Mucosa of descending colon (tissue), 3 donors: ENCODE results near the gene NABP2. TPM values are rescaled to one million over a fixed set of nuclear protein-coding genes. Genes with fewer than 3 reads are reported as not detected.

Source experiments
- ATAC-seq: fragments of 200-7000 bp; cut with Tn5 transposase; one replicate; pipeline ENCODE4 v1.9.1; 2020; ENCODE audit warnings: mild to moderate bottlenecking, moderate library complexity
- DNase-seq, 3 donors: peaks; one replicate each; pipeline ENCODE4 v3.0.0-alpha.2; 2020
- H3K36me3 ChIP-seq: fragments of 200-600 bp; one replicate; pipeline ENCODE4 v1.8.0; 2021; ENCODE audit warnings: low read depth, mild to moderate bottlenecking
- H3K4me1 ChIP-seq: fragments of 200-600 bp; one replicate; pipeline ENCODE4 v1.8.0; 2021; ENCODE audit warnings: low read depth, mild to moderate bottlenecking
- H3K4me3 ChIP-seq: fragments of 200-600 bp; one replicate; pipeline ENCODE4 v1.8.0; 2021; ENCODE audit warnings: mild to moderate bottlenecking
- H3K9me3 ChIP-seq: fragments of 200-600 bp; one replicate; pipeline ENCODE4 v1.8.0; 2021; ENCODE audit warnings: mild to moderate bottlenecking
- CTCF ChIP-seq: fragments of 200-600 bp; IDR thresholded peaks from one replicate; pipeline ENCODE4 v1.8.0; 2022; ENCODE audit warnings: antibody characterized with exemption, mild to moderate bottlenecking
- intact Hi-C, 2 donors: fragments of 100-400 bp; cut with DNase I in 1 of 2; cut with micrococcal nuclease in 1 of 2; formaldehyde crosslinking; loops; one replicate each; pipeline versions ENCODE4 v1.11.0 to v1.11.1; 2022; cut with DNase I, micrococcal nuclease
- total RNA-seq, 3 donors: library from RNA; stranded (reverse); fragmentation: NEBNext Ultra II Directional in 2 of 3; extraction: Animal tissue kit (Norgen Biotek cat#: 25700) in 2 of 3; gene quantifications; one replicate each; pipeline versions ENCODE4 v1.2.1 to v1.2.4, GENCODE V29; 2021 to 2023
- donor health status: DM: no; HTN: no; CAD: no; lungs with moderate emphysema.
- donor health status: DM: no; HTN: no; CAD: no.
- donor health status: DM: no; HTN: yes; CAD: no.

The NABP2 gene
- total RNA-seq, 3 donors from 2014 or later = 22.2 to 37.3 (median 30.2) TPM

- ATAC-seq = peak; percentile 9
- intact Hi-C loops = no loop called here
- Histone ChIP-seq H3K9me3 (no peaks in the 10 kb centered on the region), H3K4me3 (no peak overlapping the region), H3K4me1 (no peaks in the 10 kb centered on the region), H3K36me3 (peaks cover 24% of the 10 kb centered on the region)
- no peak for DNase-seq
- TF ChIP-seq CTCF = no peak
These were observed 23.8 kb downstream of the NABP2 start for GRCh38 chr12:56247923-56248322.

GRCh38 chr12:56248711-56249110, 24.6 kb downstream of the NABP2 start:
- H3K9me3 ChIP-seq = no peaks in the 10 kb centered on the region
- ATAC-seq (no peak), DNase-seq (no peak)
- H3K4me1 ChIP-seq = no peaks in the 10 kb centered on the region
- intact Hi-C loops = no loop called here
- peaks cover 28% of the 10 kb centered on the region for H3K36me3 ChIP-seq
- H3K4me3 ChIP-seq = no peak overlapping the region
- TF ChIP-seq CTCF = no peak

GRCh38 chr12:56252649-56253048, 28.5 kb downstream of the NABP2 start:
- Histone ChIP-seq H3K4me1 (peaks cover 12% of the 10 kb centered on the region), H3K9me3 (no peaks in the 10 kb centered on the region), H3K4me3 (no peak overlapping the region), H3K36me3 (peaks cover 18% of the 10 kb centered on the region)
- TF ChIP-seq CTCF = no peak
- intact Hi-C loops = no loop called here
- ATAC-seq (no peak), DNase-seq (no peak)

- ATAC-seq = no peak
- H3K4me1 ChIP-seq = peaks cover 12% of the 10 kb centered on the region
- no peak for DNase-seq
- H3K36me3 ChIP-seq = peaks cover 18% of the 10 kb centered on the region
- no peak overlapping the region for H3K4me3 ChIP-seq
- intact Hi-C loops = no loop called here
- no peak for TF ChIP-seq CTCF
- no peaks in the 10 kb centered on the region for H3K9me3 ChIP-seq
These were observed 28.9 kb downstream of the NABP2 start for GRCh38 chr12:56253091-56253490.

- Histone ChIP-seq H3K4me3 (no peak overlapping the region), H3K4me1 (peaks cover 19% of the 10 kb centered on the region), H3K9me3 (no peaks in the 10 kb centered on the region), H3K36me3 (peaks cover 15% of the 10 kb centered on the region)
- intact Hi-C loops = no loop called here
- ATAC-seq = no peak
- DNase-seq = no peak
- no peak for TF ChIP-seq CTCF
These were observed 31.5 kb downstream of the NABP2 start for GRCh38 chr12:56255671-56256070.

GRCh38 chr12:56256326-56256960, 32.3 kb downstream of the NABP2 start:
- H3K36me3 ChIP-seq = peaks cover 15% of the 10 kb centered on the region
- H3K4me3 ChIP-seq = no peak overlapping the region
- ATAC-seq = no peak
- no peak for TF ChIP-seq CTCF
- H3K4me1 ChIP-seq = peaks cover 19% of the 10 kb centered on the region
- no peaks in the 10 kb centered on the region for H3K9me3 ChIP-seq
- intact Hi-C loops = no loop called here
- no peak for DNase-seq
